B cell (primary cell): ENCODE measurements around the gene SYNPO. TPM values are rescaled to one million over a fixed set of nuclear protein-coding genes. Genes with fewer than 3 reads are reported as not detected.

Source experiments
- ATAC-seq: fragments of 200-7000 bp; cut with Tn5 transposase; one replicate; pipeline ENCODE4 v1.10.0; 2021; ENCODE audit warnings: low read depth, mild to moderate bottlenecking, moderate number of reproducible peaks, moderate library complexity
- CTCF ChIA-PET: fragments of 350-600 bp; sonication (Branson Sonifier 250); formaldehyde crosslinking; loops from one replicate; lab custom pipeline; 2021; ENCODE audit warnings: antibody characterized with exemption, inconsistent platforms; lab: Charles Lee
- POLR2A ChIA-PET: fragments of 350-600 bp; sonication (Branson Sonifier 250); formaldehyde crosslinking; loops from one replicate; lab custom pipeline; 2021; ENCODE audit warnings: antibody characterized with exemption; lab: Charles Lee
- DNase-seq: peaks from one replicate; pipeline ENCODE4 v3.0.0; 2013
- H2AFZ ChIP-seq: 2 replicates; pipeline ENCODE4 v1.6.1; 2012; ENCODE audit warnings: mild to moderate bottlenecking, low read depth, low read length; ENCODE audit not compliant: insufficient read depth, poor library complexity, severe bottlenecking
- H3K27ac ChIP-seq, 2 donors: 1 replicate in 1 of 2; 2 replicates in 1 of 2; pipeline ENCODE4 v1.5.1; 2012 to 2013; ENCODE audit warnings: low read length in 2 of 2, mild to moderate bottlenecking in 2 of 2, moderate library complexity in 1 of 2
- H3K27me3 ChIP-seq, 4 experiments: fragments of 200-600 bp in 1 of 4; sonication (generic) in 1 of 4; replicated peaks in 1 of 4; 1 replicate in 2 of 4; 2 replicates in 2 of 4; pipeline versions ENCODE4 v1.6.1 to v1.7.0; 2013 to 2016; ENCODE audit warnings: low read length in 3 of 4, mild to moderate bottlenecking in 2 of 4, mixed read lengths in 1 of 4, moderate library complexity in 1 of 4; ENCODE audit not compliant: insufficient read depth in 4 of 4, control insufficient read depth in 3 of 4; ENCODE audit errors: control extremely low read depth in 1 of 4
- H3K36me3 ChIP-seq, 2 experiments: replicated peaks in 1 of 2; 1 replicate in 1 of 2; 2 replicates in 1 of 2; pipeline versions ENCODE4 v1.6.1 to v1.7.1; 2013; ENCODE audit warnings: low read length in 1 of 2; ENCODE audit not compliant: insufficient read depth in 2 of 2, control insufficient read depth in 1 of 2; ENCODE audit errors: control extremely low read depth in 1 of 2, extremely low read depth in 1 of 2
- H3K4me1 ChIP-seq, 2 donors: fragments of 200-600 bp in 1 of 2; sonication (generic) in 1 of 2; 1 replicate in 1 of 2; 2 replicates in 1 of 2; pipeline versions ENCODE4 v1.5.1 to v1.6.1; 2013 to 2017; ENCODE audit warnings: low read length in 2 of 2; ENCODE audit not compliant: control insufficient read depth in 2 of 2, insufficient read depth in 2 of 2
- H3K4me2 ChIP-seq: replicated peaks from 2 replicates; pipeline ENCODE3; 2012; ENCODE audit warnings: mild to moderate bottlenecking, low read depth, low read length; ENCODE audit not compliant: poor library complexity, severe bottlenecking
- H3K4me3 ChIP-seq, 5 experiments: fragments of 200-600 bp in 1 of 5; sonication (generic) in 1 of 5; 1 replicate in 3 of 5; 2 replicates in 2 of 5; pipeline versions ENCODE4 v1.5.1 to v1.7.0; 2011 to 2016; ENCODE audit warnings: low read length in 4 of 5, mild to moderate bottlenecking in 4 of 5, low read depth in 2 of 5, control low read depth in 1 of 5, moderate library complexity in 1 of 5; ENCODE audit not compliant: insufficient read depth in 1 of 5; ENCODE audit errors: control extremely low read depth in 1 of 5, extremely low read depth in 1 of 5
- H3K79me2 ChIP-seq: fragments of 200-600 bp; sonication (generic); one replicate; pipeline ENCODE4 v1.6.0; 2016; ENCODE audit warnings: low read length; ENCODE audit not compliant: control insufficient read depth, insufficient read depth
- H3K9ac ChIP-seq: fragments of 200-600 bp; sonication (generic); 2 replicates; pipeline ENCODE4 v1.6.1; 2017; ENCODE audit warnings: mild to moderate bottlenecking, low read length, moderate library complexity
- H3K9me3 ChIP-seq, 3 donors: one replicate each; pipeline versions ENCODE4 v1.6.1 to v1.7.1; 2013; ENCODE audit warnings: low read length in 2 of 3; ENCODE audit not compliant: control insufficient read depth in 2 of 3, insufficient read depth in 1 of 3; ENCODE audit errors: control extremely low read depth in 1 of 3
- H4K20me1 ChIP-seq: 2 replicates; pipeline ENCODE4 v1.6.0; 2012; ENCODE audit warnings: mild to moderate bottlenecking, low read length; ENCODE audit not compliant: insufficient read depth, control insufficient read depth, poor library complexity, severe bottlenecking
- H3K27ac Mint-ChIP-seq: one replicate; pipeline ENCODE4 v1.8.0; 2021; ENCODE audit warnings: mixed read lengths
- H3K27me3 Mint-ChIP-seq: one replicate; pipeline ENCODE4 v1.8.0; 2021; ENCODE audit warnings: mixed read lengths
- H3K4me1 Mint-ChIP-seq: one replicate; pipeline ENCODE4 v1.8.0; 2021; ENCODE audit warnings: mixed read lengths
- H3K4me3 Mint-ChIP-seq: one replicate; pipeline ENCODE4 v1.8.0; 2021; ENCODE audit warnings: mixed read lengths
- H3K9me3 Mint-ChIP-seq: one replicate; pipeline ENCODE4 v1.8.0; 2022; ENCODE audit warnings: mixed read lengths; ENCODE audit not compliant: insufficient read depth
- EZH2 ChIP-seq: IDR thresholded peaks from 2 replicates; pipeline ENCODE4 v1.6.1; 2012; ENCODE audit warnings: borderline replicate concordance, low read depth, mild to moderate bottlenecking, moderate library complexity, low read length; ENCODE audit not compliant: insufficient read depth, poor library complexity, severe bottlenecking
- WGBS: methylation state at CpG from one replicate; pipeline ENCODE4 v1.1.5; 2013; ENCODE audit warnings: missing lambda C conversion rate; ENCODE audit not compliant: insufficient coverage; 5-methylcytosine and 5-hydroxymethylcytosine counted together
- intact Hi-C: fragments of 100-400 bp; cut with micrococcal nuclease; formaldehyde crosslinking; loops from one replicate; pipeline ENCODE4 v1.10.0; 2022
- polyA plus RNA-seq: library from polyadenylated mRNA; depleted of rRNA; stranded (reverse); fragments of >200 nt; gene quantifications from 2 replicates; pipeline ENCODE4 v1.2.3, GENCODE V29; 2012
- total RNA-seq, 2 donors: library from RNA; stranded (reverse); fragments of 120-200 nt in 1 of 2; gene quantifications; 1 replicate in 1 of 2; 2 replicates in 1 of 2; pipeline versions ENCODE4 v1.2.3 to v1.2.4, GENCODE V29; 2013 to 2022
- TF ChIP-seq, protein P1 (sequence below): fragments of 200-600 bp; IDR thresholded peaks from one replicate; pipeline ENCODE4 v1.8.0; 2022; ENCODE audit warnings: antibody characterized with exemption, mild to moderate bottlenecking

SYNPO gene
- total and polyA plus RNA-seq, 2 donors (not counting 1 experiment from before 2014, with no cell fraction given) = 13.2 to 16.8 TPM

DNA sequence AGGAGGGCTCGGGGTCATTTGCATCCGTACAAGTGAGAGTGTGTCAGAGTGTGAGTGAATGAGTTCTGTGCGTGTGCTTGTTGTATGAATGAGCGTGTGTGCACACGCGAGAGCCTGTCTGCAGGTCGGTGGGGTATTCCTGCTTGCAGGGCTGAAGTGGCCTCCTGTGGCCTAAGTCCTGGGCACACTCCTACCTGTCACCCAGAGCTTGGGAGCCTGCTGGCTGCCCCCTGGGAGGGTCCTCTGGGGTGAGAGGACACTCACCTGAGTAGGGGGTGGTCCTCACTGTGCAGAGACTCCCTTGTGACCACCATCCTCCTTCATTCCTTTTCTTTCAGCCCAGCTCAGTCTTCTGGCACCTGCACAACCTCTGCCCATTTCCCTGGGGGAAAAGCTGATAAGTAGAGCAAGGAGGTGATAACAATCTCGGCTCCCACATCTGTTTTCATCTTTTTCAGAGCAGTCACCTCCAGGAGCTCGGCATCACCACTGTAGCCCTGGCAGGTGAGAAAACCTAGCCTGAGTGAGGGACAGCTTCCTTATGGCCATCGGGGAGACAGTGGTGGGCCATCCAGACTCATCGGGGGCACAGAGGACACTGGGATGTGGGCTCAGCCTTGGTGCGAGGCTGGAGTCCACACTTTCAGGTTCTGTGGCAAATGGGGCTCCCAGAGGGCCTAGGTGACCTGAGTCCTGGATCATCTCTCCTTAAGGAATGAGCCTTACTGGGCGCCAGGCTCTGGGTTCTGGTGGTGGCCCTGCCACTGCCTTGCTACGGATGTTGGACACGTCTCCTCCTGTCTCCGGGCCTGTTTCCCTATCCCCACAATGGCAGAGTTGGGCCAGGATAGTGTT lies 38.7 kb upstream of the SYNPO start:
- Histone ChIP-seq H4K20me1 (no peaks in the 10 kb centered on the region), H3K79me2 (no peaks in the 10 kb centered on the region), H3K9me3 (no peaks in the 10 kb centered on the region), H3K9ac (no peak overlapping the region), H3K27ac (no peak overlapping the region), H3K4me1 (no peaks in the 10 kb centered on the region), H3K4me3 (no peak overlapping the region), H3K36me3 (no peaks in the 10 kb centered on the region), H2AFZ (no peak overlapping the region), H3K27me3 (no peaks in the 10 kb centered on the region), H3K4me2 (no peak overlapping the region)
- DNase-seq = no peak
- ATAC-seq = no peak
- Mint-ChIP-seq H3K27me3 (peaks cover 6% of the 10 kb centered on the region), H3K4me1 (peaks cover 3% of the 10 kb centered on the region), H3K27ac (no peak overlapping the region), H3K9me3 (no peaks in the 10 kb centered on the region), H3K4me3 (no peak overlapping the region)
- TF ChIP-seq, protein P1, sequence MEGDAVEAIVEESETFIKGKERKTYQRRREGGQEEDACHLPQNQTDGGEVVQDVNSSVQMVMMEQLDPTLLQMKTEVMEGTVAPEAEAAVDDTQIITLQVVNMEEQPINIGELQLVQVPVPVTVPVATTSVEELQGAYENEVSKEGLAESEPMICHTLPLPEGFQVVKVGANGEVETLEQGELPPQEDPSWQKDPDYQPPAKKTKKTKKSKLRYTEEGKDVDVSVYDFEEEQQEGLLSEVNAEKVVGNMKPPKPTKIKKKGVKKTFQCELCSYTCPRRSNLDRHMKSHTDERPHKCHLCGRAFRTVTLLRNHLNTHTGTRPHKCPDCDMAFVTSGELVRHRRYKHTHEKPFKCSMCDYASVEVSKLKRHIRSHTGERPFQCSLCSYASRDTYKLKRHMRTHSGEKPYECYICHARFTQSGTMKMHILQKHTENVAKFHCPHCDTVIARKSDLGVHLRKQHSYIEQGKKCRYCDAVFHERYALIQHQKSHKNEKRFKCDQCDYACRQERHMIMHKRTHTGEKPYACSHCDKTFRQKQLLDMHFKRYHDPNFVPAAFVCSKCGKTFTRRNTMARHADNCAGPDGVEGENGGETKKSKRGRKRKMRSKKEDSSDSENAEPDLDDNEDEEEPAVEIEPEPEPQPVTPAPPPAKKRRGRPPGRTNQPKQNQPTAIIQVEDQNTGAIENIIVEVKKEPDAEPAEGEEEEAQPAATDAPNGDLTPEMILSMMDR = no peak
- TF ChIP-seq EZH2 = no peak
- intact Hi-C loops = no loop called here
- 91% methylated on average over 16 of the region's 16 CpGs for WGBS
- ChIA-PET CTCF (no interaction called here), POLR2A (no interaction called here)

DNA sequence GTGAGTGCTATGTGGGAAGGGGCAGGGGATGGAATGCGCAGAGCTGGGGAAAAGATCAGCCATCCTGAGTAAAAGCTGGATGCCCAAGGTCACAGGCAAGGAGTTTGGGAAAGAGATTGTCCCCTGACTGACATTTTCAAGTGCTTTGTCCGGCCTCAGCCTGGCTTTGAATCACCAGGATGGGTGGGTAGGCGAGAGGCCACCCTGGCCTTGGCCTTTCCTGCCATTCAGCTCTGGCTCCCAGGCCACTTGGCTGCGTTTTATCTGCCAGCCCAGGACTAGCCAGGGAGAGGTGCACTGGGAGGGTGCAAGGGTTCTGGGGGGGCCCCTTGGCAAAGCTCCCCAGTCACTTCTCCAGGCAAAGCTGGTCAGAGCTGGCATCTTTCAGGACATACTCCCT lies 37.4 kb upstream of the SYNPO start:
- no peaks in the 10 kb centered on the region for H3K4me1 Mint-ChIP-seq
- Histone ChIP-seq H3K4me3 (no peak overlapping the region), H2AFZ (no peak overlapping the region), H3K4me2 (no peak overlapping the region), H4K20me1 (no peaks in the 10 kb centered on the region), H3K27ac (no peak overlapping the region), H3K79me2 (no peaks in the 10 kb centered on the region), H3K36me3 (no peaks in the 10 kb centered on the region), H3K27me3 (no peaks in the 10 kb centered on the region), H3K9ac (no peak overlapping the region), H3K9me3 (no peaks in the 10 kb centered on the region), H3K4me1 (no peaks in the 10 kb centered on the region)
- DNase-seq (no peak), ATAC-seq (no peak)
- POLR2A ChIA-PET = interaction anchor here (0.6 kb wide), 1 partner anchor 17 kb away, joined by 3 read pairs; no protein-coding TSS in a partner anchor
- H3K9me3 Mint-ChIP-seq = no peaks in the 10 kb centered on the region
- CTCF ChIA-PET = no interaction called here
- H3K27ac Mint-ChIP-seq = no peak overlapping the region
- H3K4me3 Mint-ChIP-seq = no peak overlapping the region
- intact Hi-C loops = no loop called here
- peaks cover 6% of the 10 kb centered on the region for H3K27me3 Mint-ChIP-seq
- TF ChIP-seq EZH2 = no peak
- TF ChIP-seq, protein P1 = no peak
- 92% methylated on average over 4 of the region's 4 CpGs for WGBS
